Loucy (cell line): ENCODE measurements around the gene SOCS7.

Experiments used
- H2AFZ ChIP-seq: fragments of 200-600 bp; sonication (generic); 2 replicates; pipeline ENCODE4 v1.6.0; 2016; ENCODE audit warnings: antibody characterized with exemption, mild to moderate bottlenecking, low read length, moderate library complexity
- H3F3A ChIP-seq: fragments of 200-600 bp; 2 replicates; pipeline ENCODE4 v1.6.0; 2016; ENCODE audit warnings: antibody characterized with exemption, low read depth, mild to moderate bottlenecking
- H3K27me3 ChIP-seq: fragments of 200-600 bp; sonication (generic); 2 replicates; pipeline ENCODE4 v1.6.1; 2014; ENCODE audit warnings: low read length, mild to moderate bottlenecking; ENCODE audit not compliant: insufficient read depth, poor library complexity, severe bottlenecking
- H3K36me3 ChIP-seq: fragments of 200-600 bp; sonication (generic); 2 replicates; pipeline ENCODE4 v1.6.1; 2016; ENCODE audit warnings: low read length; ENCODE audit not compliant: insufficient read depth
- H3K4me1 ChIP-seq: fragments of 200-600 bp; sonication (generic); 2 replicates; pipeline ENCODE4 v1.5.1; 2014; ENCODE audit warnings: low read length, mild to moderate bottlenecking; ENCODE audit not compliant: insufficient read depth, poor library complexity, severe bottlenecking
- H3K4me2 ChIP-seq: fragments of 200-600 bp; sonication (generic); 2 replicates; pipeline ENCODE4 v1.6.0; 2014; ENCODE audit warnings: antibody characterized with exemption, low read length, low read depth, mild to moderate bottlenecking; ENCODE audit not compliant: poor library complexity, severe bottlenecking
- H3K4me3 ChIP-seq: fragments of 200-600 bp; sonication (generic); 2 replicates; pipeline ENCODE4 v1.5.1; 2014; ENCODE audit warnings: low read length, mild to moderate bottlenecking, mixed read lengths; ENCODE audit not compliant: poor library complexity, severe bottlenecking
- H3K79me2 ChIP-seq: fragments of 200-600 bp; sonication (generic); 2 replicates; pipeline ENCODE4 v1.6.1; 2014; ENCODE audit warnings: low read length; ENCODE audit not compliant: insufficient read depth
- H3K9ac ChIP-seq: fragments of 200-600 bp; sonication (generic); 2 replicates; pipeline ENCODE4 v1.6.0; 2014; ENCODE audit warnings: mild to moderate bottlenecking, low read depth, low read length, moderate library complexity; ENCODE audit not compliant: poor library complexity, severe bottlenecking
- H3K9me2 ChIP-seq: fragments of 200-600 bp; sonication (generic); replicated peaks from 2 replicates; pipeline ENCODE4 v1.6.1; 2016; ENCODE audit warnings: low read depth, low read length, mixed read lengths
- H3K9me3 ChIP-seq: fragments of 200-600 bp; sonication (generic); 2 replicates; pipeline ENCODE4 v1.6.1; 2014; ENCODE audit warnings: mild to moderate bottlenecking, antibody characterized with exemption, low read length, low read depth; ENCODE audit not compliant: insufficient read depth
- H4K20me1 ChIP-seq: fragments of 200-600 bp; sonication (generic); 2 replicates; pipeline ENCODE4 v1.6.0; 2014; ENCODE audit warnings: antibody characterized with exemption, low read length, mild to moderate bottlenecking; ENCODE audit not compliant: insufficient read depth, poor library complexity, severe bottlenecking
- EZH2phosphoT487 ChIP-seq: fragments of 200-600 bp; IDR thresholded peaks from 2 replicates; pipeline ENCODE4 v1.6.1; 2018; ENCODE audit warnings: antibody characterized with exemption, mild to moderate bottlenecking, moderate library complexity, borderline replicate concordance
- TF ChIP-seq, protein P1 (sequence below): fragments of 200-600 bp; sonication (generic); conservative IDR thresholded peaks from 2 replicates; pipeline ENCODE4 v1.5.1; 2014; ENCODE audit warnings: mild to moderate bottlenecking, antibody characterized with exemption, low read length

SOCS7 gene

DNA sequence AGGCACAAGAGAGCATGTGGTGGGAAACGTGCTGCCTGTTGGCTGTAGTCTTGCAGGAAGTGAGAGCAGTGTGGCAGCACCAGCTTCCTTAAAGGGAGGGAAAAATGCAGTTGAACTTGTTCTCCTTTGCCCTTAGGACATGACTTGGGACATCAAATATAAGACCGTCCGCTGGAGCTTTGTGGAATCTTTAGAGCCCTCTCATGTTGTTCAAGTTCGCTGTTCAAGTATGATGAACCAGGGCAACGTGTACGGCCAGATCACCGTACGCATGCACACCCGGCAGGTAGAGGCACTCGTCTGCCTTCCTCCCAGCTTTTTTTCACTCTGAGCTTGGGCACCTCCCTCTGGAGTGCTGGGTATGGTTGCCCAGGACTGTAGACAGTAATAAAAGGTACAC is 31.2 kb upstream of the SOCS7 start:
- Histone ChIP-seq H3K27me3 (no peaks in the 10 kb centered on the region), H3K4me3 (no peak overlapping the region), H3K4me2 (no peak overlapping the region), H3K4me1 (peaks cover 8% of the 10 kb centered on the region), H3K79me2 (no peaks in the 10 kb centered on the region), H4K20me1 (no peaks in the 10 kb centered on the region), H3K36me3 (peaks cover 13% of the 10 kb centered on the region; the same call in 1 of the 2 replicates), H3K9me2 (no peaks in the 10 kb centered on the region), H3K9me3 (no peaks in the 10 kb centered on the region), H3K9ac (no peak overlapping the region), H2AFZ (no peak overlapping the region), H3F3A (no peaks in the 10 kb centered on the region)
- TF ChIP-seq, protein P1, sequence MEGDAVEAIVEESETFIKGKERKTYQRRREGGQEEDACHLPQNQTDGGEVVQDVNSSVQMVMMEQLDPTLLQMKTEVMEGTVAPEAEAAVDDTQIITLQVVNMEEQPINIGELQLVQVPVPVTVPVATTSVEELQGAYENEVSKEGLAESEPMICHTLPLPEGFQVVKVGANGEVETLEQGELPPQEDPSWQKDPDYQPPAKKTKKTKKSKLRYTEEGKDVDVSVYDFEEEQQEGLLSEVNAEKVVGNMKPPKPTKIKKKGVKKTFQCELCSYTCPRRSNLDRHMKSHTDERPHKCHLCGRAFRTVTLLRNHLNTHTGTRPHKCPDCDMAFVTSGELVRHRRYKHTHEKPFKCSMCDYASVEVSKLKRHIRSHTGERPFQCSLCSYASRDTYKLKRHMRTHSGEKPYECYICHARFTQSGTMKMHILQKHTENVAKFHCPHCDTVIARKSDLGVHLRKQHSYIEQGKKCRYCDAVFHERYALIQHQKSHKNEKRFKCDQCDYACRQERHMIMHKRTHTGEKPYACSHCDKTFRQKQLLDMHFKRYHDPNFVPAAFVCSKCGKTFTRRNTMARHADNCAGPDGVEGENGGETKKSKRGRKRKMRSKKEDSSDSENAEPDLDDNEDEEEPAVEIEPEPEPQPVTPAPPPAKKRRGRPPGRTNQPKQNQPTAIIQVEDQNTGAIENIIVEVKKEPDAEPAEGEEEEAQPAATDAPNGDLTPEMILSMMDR, result no peak
- TF ChIP-seq EZH2phosphoT487, result no peak

DNA sequence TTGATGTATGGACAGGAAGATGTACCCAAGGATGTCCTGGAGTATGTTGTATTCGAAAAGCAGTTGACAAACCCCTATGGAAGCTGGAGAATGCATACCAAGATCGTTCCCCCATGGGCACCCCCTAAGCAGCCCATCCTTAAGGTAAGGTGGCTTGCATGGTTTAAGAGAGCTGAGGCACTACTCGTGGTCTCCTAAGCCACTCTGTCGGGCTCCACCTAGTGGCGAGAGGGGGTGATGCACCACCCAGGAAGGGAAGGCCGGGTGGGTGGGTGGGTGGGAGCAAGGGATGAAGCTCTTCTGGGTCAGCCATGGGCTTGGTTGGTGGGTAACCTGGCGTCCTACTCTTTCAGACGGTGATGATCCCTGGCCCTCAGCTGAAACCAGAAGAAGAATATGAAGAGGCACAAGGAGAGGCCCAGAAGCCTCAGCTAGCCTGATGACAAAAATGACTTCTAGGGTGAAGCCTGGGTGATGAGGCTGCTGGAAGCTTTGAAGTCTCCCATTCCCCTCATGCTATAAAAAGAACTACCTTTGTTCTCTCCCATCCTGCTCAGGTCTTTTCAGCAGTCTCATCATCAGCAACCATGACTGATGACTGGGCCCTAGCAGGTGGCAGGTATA is 29.4 kb upstream of the SOCS7 start:
- TF ChIP-seq, protein P1, result peak; percentile 43; the same call in 1 of the 2 replicates
- TF ChIP-seq EZH2phosphoT487, result no peak

DNA sequence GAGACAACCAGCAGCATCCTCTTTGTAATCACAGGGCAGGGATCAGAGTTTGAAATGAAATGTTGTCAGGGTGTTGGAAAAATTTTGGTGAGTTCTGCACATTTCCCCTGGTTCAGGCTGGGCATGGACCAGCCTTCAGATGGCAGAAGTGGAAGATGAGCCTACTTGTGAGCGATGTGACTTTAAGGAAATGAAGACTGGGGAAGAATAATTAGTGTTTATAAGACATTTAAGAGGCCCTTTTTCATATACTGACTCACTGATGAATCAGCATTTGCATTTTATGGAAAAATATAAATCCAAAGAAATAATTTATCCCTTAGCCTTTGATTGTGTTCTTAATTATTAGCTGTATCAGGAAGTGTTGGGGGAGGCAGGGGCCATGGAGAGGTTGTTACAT is 28.7 kb upstream of the SOCS7 start:
- peaks cover 13% of the 10 kb centered on the region; the same call in 1 of the 2 replicates for H3K36me3 ChIP-seq
- no peak overlapping the region for H3K4me2 ChIP-seq
- no peaks in the 10 kb centered on the region for H3F3A ChIP-seq
- no peak for TF ChIP-seq EZH2phosphoT487
- TF ChIP-seq, protein P1, result no peak
- no peaks in the 10 kb centered on the region for H3K79me2 ChIP-seq
- H3K9ac ChIP-seq, result no peak overlapping the region
- H3K9me3 ChIP-seq, result no peaks in the 10 kb centered on the region
- no peaks in the 10 kb centered on the region for H3K9me2 ChIP-seq
- H3K4me1 ChIP-seq, result peaks cover 18% of the 10 kb centered on the region
- H4K20me1 ChIP-seq, result no peaks in the 10 kb centered on the region
- H2AFZ ChIP-seq, result no peak overlapping the region
- H3K27me3 ChIP-seq, result no peaks in the 10 kb centered on the region
- H3K4me3 ChIP-seq, result no peak overlapping the region

More for the DNA sequence above, 29.4 kb upstream of the SOCS7 start:
- H3F3A ChIP-seq, result no peaks in the 10 kb centered on the region
- H4K20me1 ChIP-seq, result no peaks in the 10 kb centered on the region
- H3K36me3 ChIP-seq, result peaks cover 13% of the 10 kb centered on the region; the same call in 1 of the 2 replicates
- no peaks in the 10 kb centered on the region for H3K9me2 ChIP-seq
- H3K4me2 ChIP-seq, result no peak overlapping the region
- no peaks in the 10 kb centered on the region for H3K27me3 ChIP-seq
- H3K9me3 ChIP-seq, result no peaks in the 10 kb centered on the region
- H2AFZ ChIP-seq, result no peak overlapping the region
- H3K4me3 ChIP-seq, result no peak overlapping the region
- H3K79me2 ChIP-seq, result no peaks in the 10 kb centered on the region
- H3K4me1 ChIP-seq, result peaks cover 18% of the 10 kb centered on the region
- H3K9ac ChIP-seq, result no peak overlapping the region
